ENCODE results near the gene DNAH11. TPM values are rescaled to one million over a fixed set of nuclear protein-coding genes. Genes with fewer than 3 reads are reported as not detected.

DNAH11 gene
- total and polyA plus RNA-seq, 2 donors (not counting 1 experiment from before 2014, with no cell fraction given) = 0.33 to 0.34 TPM

GRCh38 chr7:21884496-21884895, 341.7 kb downstream of the DNAH11 start:
- Histone ChIP-seq H3K27me3 (ENCODE audit: control insufficient read depth, insufficient read depth, low read length) (no peaks in the 10 kb centered on the region), H3K27ac (ENCODE audit: insufficient read depth, low read length) (no peak overlapping the region), H3K79me2 (ENCODE audit: control insufficient read depth, insufficient read depth, low read length) (no peaks in the 10 kb centered on the region), H2AFZ (ENCODE audit: low read length) (no peak overlapping the region), H3K36me3 (ENCODE audit: control insufficient read depth, insufficient read depth, low read length) (no peaks in the 10 kb centered on the region), H3K4me2 (ENCODE audit: extremely low read depth, insufficient read depth, low read length) (no peak overlapping the region), H4K20me1 (ENCODE audit: control insufficient read depth, extremely low read depth, insufficient read depth, low read length) (no peaks in the 10 kb centered on the region), H3K4me1 (ENCODE audit: control insufficient read depth, extremely low read depth, insufficient read depth, low read length) (no peaks in the 10 kb centered on the region), H3K9ac (ENCODE audit: insufficient read depth, low read length) (no peak overlapping the region), H3K9me3 (ENCODE audit: control insufficient read depth, insufficient read depth, low read depth, low read length) (no peaks in the 10 kb centered on the region), H3K4me3 (replicated peaks in 1 of 4; ENCODE audit: control extremely low read depth in 1 of 4, insufficient read depth in 1 of 4, low read depth in 3 of 4, low read length in 4 of 4) (no peak overlapping the region)
- DNase-seq (ENCODE audit: low read depth in 2 of 2) = no peak
- TF ChIP-seq CTCF (conservative IDR thresholded peaks at IDR 0.05 in 1 of 2, IDR thresholded peaks at IDR 0.05 in 1 of 2; ENCODE audit: low read depth in 1 of 2, low read length in 2 of 2) (no peak), EZH2 (IDR thresholded peaks at IDR 0.05; ENCODE audit: low read length, missing control alignments) (no peak)

GRCh38 chr7:21886396-21886795, 343.6 kb downstream of the DNAH11 start:
- no peak overlapping the region for H3K4me2 ChIP-seq (ENCODE audit: extremely low read depth, insufficient read depth, low read length)
- no peaks in the 10 kb centered on the region for H3K27me3 ChIP-seq (ENCODE audit: control insufficient read depth, insufficient read depth, low read length)
- TF ChIP-seq CTCF (conservative IDR thresholded peaks at IDR 0.05 in 1 of 2, IDR thresholded peaks at IDR 0.05 in 1 of 2; ENCODE audit: low read depth in 1 of 2, low read length in 2 of 2) = no peak
- TF ChIP-seq EZH2 (IDR thresholded peaks at IDR 0.05; ENCODE audit: low read length, missing control alignments) = no peak
- H3K9me3 ChIP-seq (ENCODE audit: control insufficient read depth, insufficient read depth, low read depth, low read length) = no peaks in the 10 kb centered on the region
- no peaks in the 10 kb centered on the region for H3K4me1 ChIP-seq (ENCODE audit: control insufficient read depth, extremely low read depth, insufficient read depth, low read length)
- no peak overlapping the region for H3K9ac ChIP-seq (ENCODE audit: insufficient read depth, low read length)
- no peak for DNase-seq (ENCODE audit: low read depth in 2 of 2)
- no peaks in the 10 kb centered on the region for H3K36me3 ChIP-seq (ENCODE audit: control insufficient read depth, insufficient read depth, low read length)
- no peak overlapping the region for H3K4me3 ChIP-seq (replicated peaks in 1 of 4; ENCODE audit: control extremely low read depth in 1 of 4, insufficient read depth in 1 of 4, low read depth in 3 of 4, low read length in 4 of 4)
- no peaks in the 10 kb centered on the region for H3K79me2 ChIP-seq (ENCODE audit: control insufficient read depth, insufficient read depth, low read length)
- H2AFZ ChIP-seq (ENCODE audit: low read length) = no peak overlapping the region
- H3K27ac ChIP-seq (ENCODE audit: insufficient read depth, low read length) = no peak overlapping the region
- H4K20me1 ChIP-seq (ENCODE audit: control insufficient read depth, extremely low read depth, insufficient read depth, low read length) = no peaks in the 10 kb centered on the region

GRCh38 chr7:21887353-21887752, 344.5 kb downstream of the DNAH11 start:
- TF ChIP-seq CTCF (conservative IDR thresholded peaks at IDR 0.05 in 1 of 2, IDR thresholded peaks at IDR 0.05 in 1 of 2; ENCODE audit: low read depth in 1 of 2, low read length in 2 of 2) (no peak), EZH2 (IDR thresholded peaks at IDR 0.05; ENCODE audit: low read length, missing control alignments) (no peak)
- Histone ChIP-seq H3K4me1 (ENCODE audit: control insufficient read depth, extremely low read depth, insufficient read depth, low read length) (no peaks in the 10 kb centered on the region), H3K4me2 (ENCODE audit: extremely low read depth, insufficient read depth, low read length) (no peak overlapping the region), H3K36me3 (ENCODE audit: control insufficient read depth, insufficient read depth, low read length) (no peaks in the 10 kb centered on the region), H3K9ac (ENCODE audit: insufficient read depth, low read length) (no peak overlapping the region), H3K27ac (ENCODE audit: insufficient read depth, low read length) (no peak overlapping the region), H3K79me2 (ENCODE audit: control insufficient read depth, insufficient read depth, low read length) (no peaks in the 10 kb centered on the region), H3K27me3 (ENCODE audit: control insufficient read depth, insufficient read depth, low read length) (no peaks in the 10 kb centered on the region), H3K4me3 (replicated peaks in 1 of 4; ENCODE audit: control extremely low read depth in 1 of 4, insufficient read depth in 1 of 4, low read depth in 3 of 4, low read length in 4 of 4) (no peak overlapping the region), H4K20me1 (ENCODE audit: control insufficient read depth, extremely low read depth, insufficient read depth, low read length) (no peaks in the 10 kb centered on the region), H2AFZ (ENCODE audit: low read length) (no peak overlapping the region), H3K9me3 (ENCODE audit: control insufficient read depth, insufficient read depth, low read depth, low read length) (no peaks in the 10 kb centered on the region)
- no peak for DNase-seq (ENCODE audit: low read depth in 2 of 2)

Data from fibroblast of lung (primary cell).